HG03139 (cell line): ENCODE results near the gene TOM1L2.
"Not testable (repeated sequence)": the region's sequence is repeated elsewhere in the genome, so short reads cannot be mapped to it uniquely, and the experiment has no call there.

Experiments
- ATAC-seq: cut with Tn5 transposase; IDR thresholded peaks from one replicate; pipeline ENCODE4 v1.9.1; 2021; ENCODE audit not compliant: unreplicated experiment

TOM1L2 gene

DNA sequence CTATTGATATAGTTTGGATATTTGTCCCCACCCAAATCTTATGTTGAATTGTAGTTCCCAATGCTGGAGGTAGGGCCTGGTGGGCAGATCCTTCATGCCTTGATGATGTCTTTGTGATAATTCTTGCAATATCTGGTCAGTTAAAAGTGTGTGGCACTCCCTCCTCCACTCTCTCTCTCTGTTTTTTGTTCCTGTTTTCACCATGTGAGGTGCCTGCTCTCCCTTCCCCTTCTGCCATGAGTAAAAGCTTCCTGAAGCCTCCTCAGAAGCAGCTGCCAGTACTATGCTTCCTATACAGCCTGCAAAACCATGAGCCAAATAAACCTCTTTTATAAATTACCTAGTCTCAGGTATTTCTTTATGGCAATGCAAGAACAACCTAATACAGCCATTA, 47.3 kb downstream of the TOM1L2 start:
- no peak for ATAC-seq

DNA sequence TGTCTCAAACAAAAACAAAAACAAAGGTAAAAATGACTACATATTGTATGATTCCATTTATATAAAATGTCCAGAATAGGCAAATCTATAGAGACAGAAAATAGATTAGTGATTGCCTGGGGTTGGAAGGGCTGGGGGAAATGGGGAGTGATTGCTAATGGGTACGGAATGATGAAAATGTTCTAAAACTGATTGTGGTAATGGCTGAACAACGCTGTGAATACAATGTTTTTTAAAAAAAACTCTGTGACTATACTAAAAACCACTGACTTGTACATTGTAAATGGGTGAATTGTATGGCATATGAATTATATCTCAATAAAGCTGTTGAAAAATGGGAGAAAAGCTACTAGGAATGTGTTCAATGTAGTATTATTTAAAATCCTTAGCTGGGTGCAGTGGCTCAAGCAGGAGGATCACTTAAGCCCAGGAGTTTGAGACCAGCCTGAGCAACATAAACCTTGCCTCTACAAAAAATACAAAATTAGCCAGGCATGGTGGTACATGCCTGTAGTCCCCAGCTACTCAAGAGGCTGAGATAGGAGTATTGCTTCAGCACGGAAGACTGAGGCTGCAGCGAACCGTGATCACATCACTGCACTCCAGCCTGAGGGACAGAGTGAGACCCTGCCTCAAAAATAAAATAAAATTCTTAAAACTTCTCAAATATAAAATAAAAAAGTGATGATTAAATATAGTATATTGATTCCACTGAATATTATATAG, 47.9 kb downstream of the TOM1L2 start:
- ATAC-seq = no peak

DNA sequence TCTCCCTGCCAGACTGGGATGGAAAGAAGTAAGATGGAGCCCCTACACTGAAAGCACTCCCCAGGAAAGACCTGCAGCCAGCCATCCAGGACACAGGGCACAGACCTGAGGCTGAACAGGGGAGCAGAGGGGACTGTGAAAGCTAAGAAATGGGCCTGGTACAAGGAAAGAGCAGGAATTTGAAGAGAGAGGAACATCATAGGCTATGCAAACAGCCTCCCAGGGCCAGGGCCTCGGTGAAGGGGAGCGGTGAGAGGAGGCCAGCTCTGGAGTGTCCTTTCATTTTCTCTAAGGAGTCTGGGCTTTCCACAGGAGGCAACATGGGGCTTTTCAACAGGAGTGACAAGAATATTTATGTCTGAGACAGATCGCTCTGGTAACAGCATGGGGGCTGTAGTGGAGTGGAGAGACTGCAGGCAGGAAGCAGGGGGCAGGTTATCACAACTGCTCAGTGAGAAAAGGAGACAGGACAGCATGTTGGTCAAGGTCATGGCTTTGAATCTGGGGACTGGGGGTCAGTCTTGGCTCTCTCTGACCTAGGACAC, 50.1 kb downstream of the TOM1L2 start:
- no peak for ATAC-seq

DNA sequence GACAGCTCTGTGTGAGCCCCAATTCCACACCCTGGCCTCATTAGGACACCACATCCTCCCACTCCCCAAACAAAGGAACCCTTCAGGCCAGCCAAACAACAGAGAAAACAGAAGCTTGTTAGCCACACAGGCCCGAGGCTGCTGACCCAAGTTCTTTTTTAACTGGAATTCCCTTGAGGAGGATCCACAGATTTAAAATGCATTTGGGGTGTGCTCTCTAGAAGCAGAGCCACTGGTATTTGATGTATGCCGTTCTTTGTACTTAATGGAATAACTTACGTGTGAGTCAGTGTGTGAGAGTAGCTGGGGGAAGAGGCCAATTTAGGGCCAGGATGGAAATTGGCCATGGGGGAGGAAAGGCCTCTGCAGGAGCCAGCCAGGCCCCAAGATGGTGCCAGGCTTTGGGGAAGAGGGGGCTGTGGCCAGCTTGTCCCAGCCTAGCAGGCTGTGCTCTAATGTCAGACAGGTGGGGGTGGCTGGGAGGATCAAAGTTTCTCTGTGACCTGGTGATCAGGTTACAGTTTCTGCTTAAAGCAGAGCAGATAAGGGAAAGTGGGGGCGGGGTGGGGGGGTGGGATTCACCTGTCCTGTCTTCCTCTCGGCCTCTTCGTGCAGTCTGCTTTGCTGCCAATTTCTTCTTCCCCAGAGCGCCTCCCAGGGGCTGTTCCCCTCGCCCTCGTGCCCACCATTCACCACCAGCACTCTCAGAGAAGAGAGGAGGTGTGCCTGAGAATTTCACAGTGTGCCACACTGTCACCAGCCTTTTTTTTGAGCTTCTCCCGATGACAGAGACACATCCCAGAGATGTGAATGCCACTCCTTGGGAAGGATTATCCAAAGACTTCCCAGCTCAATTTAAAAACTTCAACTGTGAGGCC, 50.8 kb downstream of the TOM1L2 start:
- ATAC-seq = no peak

DNA sequence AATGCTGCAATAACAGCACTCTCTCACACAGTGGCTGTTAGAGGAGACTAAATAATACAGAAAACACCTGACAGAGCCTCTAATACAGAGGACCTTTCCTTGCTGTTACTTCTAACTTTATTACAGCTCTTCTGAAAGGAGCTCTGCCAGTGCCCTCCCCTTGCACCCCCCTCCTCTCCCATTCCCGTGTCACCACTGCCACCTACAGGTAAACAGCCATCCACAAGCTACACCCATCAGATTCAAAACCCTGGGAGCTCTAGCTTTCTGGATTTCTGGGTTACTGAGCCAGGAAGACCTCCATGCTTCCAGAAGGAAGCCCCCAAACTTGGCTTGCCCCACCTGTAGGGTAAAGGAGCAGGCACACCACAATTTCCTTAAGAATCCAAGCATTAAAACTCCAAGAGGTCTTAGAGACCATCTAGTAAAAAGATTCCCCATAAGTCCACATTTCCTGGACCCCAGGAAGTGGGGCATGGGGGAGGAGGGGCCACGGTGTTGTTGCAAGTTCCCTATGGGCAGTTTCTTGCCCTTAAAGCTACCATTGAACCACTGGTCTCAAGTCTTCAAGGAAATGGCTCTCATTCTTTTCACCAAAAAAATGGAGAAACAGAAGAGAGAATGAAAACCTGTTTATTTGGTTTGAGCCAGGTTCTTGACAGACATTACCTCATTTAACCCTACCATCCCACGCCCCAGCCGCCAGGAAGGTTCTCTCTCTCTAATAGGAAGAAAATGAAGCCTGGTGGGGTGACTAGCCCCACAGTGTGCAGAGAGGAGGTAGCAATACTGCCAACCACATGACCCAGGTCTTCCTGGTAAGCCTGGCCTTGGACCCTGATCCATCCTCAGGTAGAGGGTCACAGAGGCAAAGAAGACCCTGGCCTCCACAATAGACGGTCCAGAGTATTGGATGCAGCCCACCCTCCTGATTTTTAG, 52.8 kb downstream of the TOM1L2 start:
- ATAC-seq = no peak

DNA sequence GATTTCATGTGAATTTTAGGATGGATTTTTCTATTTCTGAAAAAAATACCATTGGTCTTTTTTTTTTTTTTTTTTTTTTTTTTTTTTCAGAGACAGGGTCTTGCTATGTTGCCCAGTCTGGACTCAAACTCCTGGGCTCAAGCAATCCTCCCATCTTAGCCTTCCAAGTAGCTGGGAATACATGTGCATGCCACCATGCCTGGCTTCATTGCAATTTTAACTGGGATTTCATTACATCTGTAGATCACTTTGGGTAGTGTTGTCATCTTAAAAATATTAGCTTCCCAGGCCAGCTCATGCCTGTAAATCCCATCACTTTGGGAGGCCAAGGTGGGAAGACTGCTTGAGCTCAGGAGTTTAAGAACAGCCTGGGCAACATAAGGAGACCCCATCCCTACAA, 54.8 kb downstream of the TOM1L2 start:
- ATAC-seq = no peak

DNA sequence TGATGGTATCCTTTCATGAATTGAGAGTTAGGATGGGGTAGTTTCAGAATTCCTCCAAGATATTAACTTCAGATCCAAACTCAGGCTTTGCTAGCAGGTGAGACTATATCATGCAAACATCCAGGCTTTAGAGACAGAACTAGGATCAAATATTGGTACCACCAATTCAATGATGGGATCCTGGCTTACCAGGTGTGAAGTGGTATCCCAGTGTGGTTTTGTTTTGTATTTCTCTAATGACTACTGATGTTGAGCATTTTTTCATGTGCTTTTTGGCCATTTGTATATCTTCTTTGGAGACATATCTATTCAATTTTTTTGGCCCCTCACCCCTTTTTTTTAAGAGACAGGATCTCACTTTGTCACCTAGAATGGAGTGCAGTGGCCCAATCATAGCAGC, 57.0 kb downstream of the TOM1L2 start:
- ATAC-seq = no peak

DNA sequence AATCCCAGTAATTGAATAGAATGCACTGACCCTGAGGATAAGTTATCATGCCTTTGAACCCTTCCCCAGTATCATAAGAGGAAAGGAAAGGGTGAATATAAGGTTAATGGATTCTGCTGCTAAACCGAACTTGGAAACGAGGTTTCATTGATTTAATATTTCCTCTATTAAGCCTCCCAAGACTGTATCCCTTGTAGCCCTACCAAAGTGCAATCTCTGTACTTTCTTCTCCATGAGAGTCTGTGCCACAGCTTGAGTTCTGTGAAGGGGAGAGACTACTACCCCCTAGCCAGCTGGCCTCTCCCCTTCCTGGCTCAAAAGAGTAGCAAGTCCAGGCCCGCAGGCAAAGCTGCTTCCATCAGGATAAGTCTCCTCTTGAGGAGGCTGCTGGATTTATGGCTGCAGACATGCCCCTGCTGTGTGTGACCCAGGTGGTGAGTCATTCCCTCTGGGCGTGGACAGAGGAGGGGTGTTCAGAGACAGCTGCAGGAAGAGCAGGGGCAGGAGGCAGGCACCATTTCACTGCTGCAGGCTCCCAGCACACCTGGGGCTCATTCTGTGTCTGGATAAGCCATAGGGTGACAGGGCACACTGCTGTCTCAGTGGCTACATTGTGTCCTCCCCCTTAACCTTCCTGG, 58.4 kb downstream of the TOM1L2 start:
- no peak for ATAC-seq

DNA sequence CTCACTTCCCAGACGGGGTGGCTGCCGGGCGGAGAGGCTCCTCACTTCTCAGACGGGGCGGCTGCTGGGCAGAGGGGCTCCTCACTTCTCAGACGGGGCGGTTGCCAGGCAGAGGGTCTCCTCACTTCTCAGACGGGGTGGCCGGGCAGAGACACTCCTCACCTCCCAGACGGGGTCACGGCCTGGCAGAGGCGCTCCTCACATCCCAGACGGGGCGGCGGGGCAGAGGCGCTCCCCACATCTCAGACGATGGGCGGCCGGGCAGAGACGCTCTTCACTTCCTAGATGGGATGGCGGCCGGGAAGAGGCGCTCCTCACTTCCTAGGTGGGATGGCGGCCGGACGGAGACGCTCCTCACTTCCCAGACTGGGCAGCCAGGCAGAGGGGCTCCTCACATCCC, 59.9 kb downstream of the TOM1L2 start:
- not testable (repeated sequence) for ATAC-seq

DNA sequence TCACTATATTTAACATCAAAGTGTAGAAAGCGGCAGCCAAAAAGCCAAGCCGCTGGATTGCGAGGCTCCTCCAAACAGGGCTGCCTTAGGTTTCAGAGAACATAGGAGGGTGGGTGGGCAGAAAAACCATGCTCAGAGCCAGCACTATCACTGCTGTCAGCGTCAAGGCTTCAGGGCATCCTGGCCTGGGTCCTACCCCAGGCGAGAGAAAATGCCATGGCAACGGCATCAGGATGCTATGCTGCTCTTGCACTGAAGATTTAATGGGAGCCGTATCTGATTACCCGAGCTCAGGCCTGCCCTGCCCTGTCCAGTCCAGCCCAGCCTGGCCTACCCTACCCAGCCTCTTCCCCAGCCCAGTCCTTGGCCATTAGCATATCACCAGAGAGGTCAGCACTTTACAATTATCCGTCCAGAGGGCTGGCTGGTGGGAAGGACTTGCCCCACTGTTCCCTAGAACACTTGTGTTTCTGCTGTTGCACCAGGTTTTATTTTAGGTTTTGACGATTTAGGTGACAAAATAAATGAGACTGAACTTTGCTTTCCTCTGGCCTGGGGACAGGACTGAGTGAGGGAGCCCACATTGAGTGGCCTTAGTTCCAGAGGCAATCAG, 61.1 kb downstream of the TOM1L2 start:
- no peak for ATAC-seq

DNA sequence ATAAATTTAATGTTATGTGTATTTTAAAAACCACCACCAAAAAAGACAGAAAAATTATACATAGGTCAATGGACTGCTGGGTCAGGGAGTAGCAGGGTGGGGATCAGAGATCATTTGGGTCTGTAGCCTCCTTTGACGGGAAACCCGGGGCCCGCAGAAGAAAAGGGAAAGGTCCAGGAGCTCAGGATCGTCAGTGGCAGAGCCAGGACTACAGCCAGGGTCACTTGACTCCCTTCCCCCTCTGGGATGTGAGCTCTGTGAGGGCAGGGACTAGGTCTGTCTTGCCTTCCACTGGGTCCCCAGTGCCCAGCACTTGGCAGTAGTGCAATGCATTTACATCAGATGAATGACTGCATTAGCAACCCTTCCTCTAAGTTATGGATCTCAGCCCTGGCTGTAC, 62.1 kb downstream of the TOM1L2 start:
- no peak for ATAC-seq

DNA sequence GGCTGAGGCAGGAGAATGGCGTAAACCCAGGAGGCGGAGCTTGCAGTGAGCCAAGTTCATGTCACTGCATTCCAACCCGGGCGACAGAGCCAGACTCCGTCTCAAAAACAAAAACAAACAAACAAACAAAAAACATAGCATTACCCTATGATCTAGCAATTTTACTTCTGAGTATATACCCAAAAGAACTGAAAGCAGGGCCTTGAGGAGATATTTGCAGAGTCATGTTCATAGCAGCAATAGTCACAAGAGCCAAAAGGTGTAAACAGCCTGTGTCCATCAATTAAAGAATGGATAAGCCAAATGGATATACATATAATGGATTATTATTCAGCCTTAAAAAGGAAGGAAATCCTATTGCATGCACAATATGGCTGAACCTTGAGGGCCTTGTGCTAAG, 63.1 kb downstream of the TOM1L2 start:
- no peak for ATAC-seq

DNA sequence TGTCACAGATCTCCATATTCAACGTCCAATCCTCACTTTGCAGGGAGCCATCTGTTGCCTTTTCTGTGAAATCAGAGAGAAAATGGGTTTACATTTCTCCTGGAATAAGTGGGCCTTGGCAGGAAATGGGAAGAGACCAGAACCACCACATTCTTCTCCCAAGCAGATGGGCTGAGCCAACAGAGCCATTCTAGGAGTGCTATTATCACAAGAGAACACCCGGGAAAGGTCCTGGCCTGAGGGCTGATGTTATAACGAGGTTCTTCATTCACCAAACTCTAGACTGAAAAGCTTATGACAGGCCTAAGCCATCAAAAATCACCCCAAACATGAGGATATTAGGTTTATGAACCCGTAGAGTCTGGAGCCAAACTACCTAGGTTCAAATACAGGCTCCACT, 64.7 kb downstream of the TOM1L2 start:
- no peak for ATAC-seq

DNA sequence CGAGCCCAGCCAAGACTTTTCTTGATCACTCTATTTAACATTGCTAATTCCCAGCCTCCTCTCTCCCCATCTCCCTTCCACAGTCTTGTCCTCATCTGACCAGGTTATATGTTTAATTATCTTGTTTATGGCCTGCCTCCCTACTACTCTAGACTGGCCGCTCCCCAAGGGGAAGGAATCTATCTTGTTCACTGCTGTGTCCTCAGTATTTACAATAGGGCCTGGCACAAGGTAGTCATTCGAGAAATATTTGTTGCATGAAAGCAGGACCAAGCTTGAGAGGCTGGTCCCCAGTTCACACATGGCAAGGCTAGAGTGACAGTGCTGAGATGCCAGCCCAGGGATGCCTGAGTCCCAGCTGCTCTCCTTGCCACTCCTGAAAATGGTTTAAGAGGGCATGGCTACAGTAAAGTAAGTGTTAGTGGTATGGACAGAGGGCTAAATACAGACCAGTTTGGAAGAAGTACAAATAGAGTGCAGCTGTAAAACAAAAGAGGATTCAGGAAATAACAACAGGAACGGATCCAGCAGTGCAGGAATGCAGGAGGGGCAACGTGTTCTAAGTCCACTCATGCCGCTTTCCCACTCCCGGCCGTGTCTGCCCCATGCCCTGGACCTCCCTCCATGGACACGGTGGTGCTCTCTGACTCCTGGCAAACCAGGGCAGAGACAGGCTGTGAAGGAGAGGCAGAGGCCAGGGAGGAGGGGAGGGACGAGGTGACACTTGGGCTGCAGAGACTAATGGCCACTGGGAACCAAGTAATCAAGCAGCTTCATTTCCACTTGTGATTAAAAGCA, 65.6 kb downstream of the TOM1L2 start:
- no peak for ATAC-seq

DNA sequence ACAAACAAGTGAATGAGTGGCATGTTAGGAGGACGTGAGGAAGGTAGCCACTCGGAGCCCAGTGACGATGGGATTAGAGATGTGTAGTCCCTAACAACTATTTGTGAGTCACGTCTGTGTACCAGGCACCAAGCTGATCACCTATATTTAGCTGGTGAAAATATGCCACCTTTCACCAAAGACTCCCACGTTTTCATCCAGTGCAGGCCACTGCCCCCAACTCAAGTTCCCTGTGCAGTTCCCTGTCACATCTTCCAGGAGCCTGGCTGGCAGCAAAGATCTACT, 67.2 kb downstream of the TOM1L2 start:
- no peak for ATAC-seq

DNA sequence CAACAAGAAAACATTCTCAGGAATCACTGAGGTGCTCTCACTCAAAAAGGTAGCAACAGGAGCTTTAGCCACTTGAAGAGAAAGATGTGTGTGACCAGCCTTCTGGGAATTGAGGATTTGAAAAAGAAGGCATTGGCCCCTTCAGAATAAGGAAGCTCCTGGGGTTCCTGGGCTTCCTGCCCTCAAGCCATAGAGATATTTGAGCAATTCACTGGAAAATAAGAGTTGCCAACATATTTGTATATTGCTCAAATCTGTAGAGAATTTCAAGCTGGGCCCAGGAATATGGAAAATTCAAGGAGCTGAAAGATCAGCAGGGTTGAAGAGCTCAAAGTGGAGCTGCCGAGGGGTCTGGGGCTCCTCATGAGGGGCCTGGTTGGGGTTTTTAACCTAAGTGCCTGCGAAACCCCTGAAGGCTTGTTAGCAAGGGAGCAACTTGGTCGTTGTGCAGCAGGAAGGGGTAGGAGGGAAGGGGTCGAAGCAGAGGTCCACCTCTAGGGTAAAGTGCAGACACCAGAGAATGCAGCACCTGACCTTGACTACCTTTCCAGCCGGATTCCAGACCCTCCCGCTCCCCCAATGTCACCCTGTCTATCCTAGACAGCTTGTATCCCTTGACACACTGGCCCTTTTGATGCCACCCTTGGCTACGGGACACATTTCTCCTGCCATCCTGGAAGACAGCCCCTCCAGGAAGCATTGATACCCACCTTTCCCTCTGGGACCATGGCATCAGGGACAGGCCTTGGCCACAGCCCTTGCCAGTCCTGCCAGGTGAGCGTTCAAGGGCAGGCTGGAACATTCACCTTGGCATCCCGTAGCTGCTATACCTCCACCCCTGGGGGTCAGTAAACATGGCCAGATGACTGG, 67.8 kb downstream of the TOM1L2 start:
- ATAC-seq = no peak

DNA sequence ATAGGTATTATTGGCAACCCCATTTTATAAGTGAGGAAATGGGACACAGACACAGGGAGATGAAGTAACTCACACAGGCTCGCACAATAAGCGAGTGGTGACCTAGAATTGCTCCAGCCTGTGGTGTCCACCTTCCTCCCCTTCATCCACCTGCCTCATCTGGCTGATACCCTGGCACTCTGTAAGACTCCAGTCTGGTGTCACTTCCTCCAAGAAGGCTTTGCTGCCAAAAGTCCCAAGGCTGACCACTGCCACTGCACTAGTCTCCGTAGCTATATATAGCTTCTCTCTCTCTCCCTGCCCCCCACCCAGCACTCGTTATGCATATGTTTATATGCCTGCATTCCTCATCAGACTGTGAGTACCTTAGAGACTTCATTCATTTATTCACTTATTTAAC, 69.3 kb downstream of the TOM1L2 start:
- ATAC-seq = no peak

DNA sequence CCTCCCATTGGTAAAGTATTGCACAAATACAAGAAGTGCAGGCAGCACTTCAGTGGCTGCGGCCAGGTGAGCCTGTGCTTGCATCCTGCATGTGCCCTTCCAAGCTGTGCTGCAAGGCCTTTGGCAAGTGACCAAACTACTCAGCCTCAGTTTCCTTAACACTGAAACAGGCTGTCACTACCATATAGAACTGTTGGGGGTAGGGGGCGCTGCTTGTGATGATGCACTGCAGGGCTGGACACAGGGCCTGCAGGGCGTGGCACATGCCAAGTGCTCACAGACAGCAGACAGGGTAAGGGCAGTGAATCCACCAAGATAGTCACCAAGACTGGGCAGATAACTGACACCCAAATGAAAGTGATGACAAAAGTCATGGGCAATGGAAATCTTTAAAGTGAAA, 69.8 kb downstream of the TOM1L2 start:
- no peak for ATAC-seq
